ENCODE data around the gene PDE4A.
"Not testable (repeated sequence)": the region's sequence is repeated elsewhere in the genome, so short reads cannot be mapped to it uniquely, and the experiment has no call there.

Gene PDE4A

DNA sequence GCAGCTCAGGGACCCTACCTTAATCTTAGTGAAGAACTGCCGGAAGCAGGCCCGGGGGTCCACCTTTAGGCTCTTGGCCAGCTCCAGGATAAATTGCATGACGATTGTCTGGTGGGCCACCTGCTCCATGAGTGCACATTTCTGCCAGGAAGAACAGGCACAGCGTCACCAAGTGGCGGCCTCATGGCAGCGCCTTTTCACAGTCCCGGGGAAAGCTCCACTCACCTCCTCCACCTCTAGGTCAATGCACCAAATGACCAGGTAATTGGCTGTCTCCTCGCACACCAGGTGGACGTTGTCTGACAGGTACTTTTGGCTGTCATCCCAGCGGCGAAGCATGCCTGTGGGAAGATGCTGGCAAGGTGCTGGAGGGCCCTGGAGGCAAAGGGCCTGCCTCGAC is 25.3 kb upstream of the PDE4A start:
- Histone ChIP-seq H3K9ac (ENCODE audit: low read depth, low read length) (no peak overlapping the region), H3K9me3 (ENCODE audit: control insufficient read depth, insufficient read depth, low read length) (no peaks in the 10 kb centered on the region), H3K36me3 (ENCODE audit: insufficient read depth, low read length) (peaks cover 13% of the 10 kb centered on the region), H3K4me1 (ENCODE audit: insufficient read depth, low read length) (no peaks in the 10 kb centered on the region)

DNA sequence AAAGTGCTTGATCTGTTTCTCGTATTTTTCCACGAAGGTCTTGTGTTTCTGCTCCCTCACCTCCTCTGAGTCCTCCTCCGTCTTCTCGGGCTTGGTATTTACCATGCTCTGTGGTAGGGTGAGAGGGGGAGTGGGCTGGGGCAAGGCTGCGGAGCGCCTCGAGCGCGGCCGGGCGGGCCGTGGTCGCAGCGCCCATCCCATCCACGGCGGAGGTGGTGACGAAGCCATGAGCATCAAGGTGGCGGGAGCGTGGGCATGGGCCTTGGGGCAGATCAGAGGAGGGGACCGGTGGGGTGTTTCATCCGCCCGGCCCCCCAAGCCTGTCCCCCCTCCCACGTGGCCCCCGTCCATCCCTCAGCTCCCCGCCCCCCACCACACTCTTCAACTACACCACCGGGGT is 24.9 kb upstream of the PDE4A start:
- Histone ChIP-seq H3K36me3 (ENCODE audit: insufficient read depth, low read length) (peaks cover 13% of the 10 kb centered on the region), H3K9ac (ENCODE audit: low read depth, low read length) (no peak overlapping the region), H3K9me3 (ENCODE audit: control insufficient read depth, insufficient read depth, low read length) (no peaks in the 10 kb centered on the region), H3K4me1 (ENCODE audit: insufficient read depth, low read length) (no peaks in the 10 kb centered on the region)

DNA sequence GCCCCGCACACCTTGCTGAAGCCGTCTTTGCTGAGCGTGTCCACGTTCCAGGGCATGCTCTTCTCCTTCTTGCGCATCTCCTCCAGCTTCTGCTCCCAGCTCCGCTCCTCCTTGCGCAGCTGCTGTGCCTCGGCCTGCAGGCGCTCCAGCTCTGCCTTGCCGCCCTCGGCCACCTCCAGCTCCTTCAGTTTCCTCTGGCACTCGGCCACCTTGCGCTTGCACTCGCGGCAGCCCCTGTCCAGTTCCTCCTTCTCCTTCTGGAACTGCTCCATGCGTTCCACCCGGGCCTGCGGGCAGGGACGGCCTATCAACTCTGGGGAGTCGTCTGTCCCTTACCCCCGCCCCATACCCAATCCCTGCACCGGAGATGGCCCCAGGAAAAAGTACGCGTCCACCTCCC is 24.4 kb upstream of the PDE4A start:
- peaks cover 13% of the 10 kb centered on the region for H3K36me3 ChIP-seq (ENCODE audit: insufficient read depth, low read length)
- no peak overlapping the region for H3K9ac ChIP-seq (ENCODE audit: low read depth, low read length)
- no peaks in the 10 kb centered on the region for H3K9me3 ChIP-seq (ENCODE audit: control insufficient read depth, insufficient read depth, low read length)
- no peaks in the 10 kb centered on the region for H3K4me1 ChIP-seq (ENCODE audit: insufficient read depth, low read length)

DNA sequence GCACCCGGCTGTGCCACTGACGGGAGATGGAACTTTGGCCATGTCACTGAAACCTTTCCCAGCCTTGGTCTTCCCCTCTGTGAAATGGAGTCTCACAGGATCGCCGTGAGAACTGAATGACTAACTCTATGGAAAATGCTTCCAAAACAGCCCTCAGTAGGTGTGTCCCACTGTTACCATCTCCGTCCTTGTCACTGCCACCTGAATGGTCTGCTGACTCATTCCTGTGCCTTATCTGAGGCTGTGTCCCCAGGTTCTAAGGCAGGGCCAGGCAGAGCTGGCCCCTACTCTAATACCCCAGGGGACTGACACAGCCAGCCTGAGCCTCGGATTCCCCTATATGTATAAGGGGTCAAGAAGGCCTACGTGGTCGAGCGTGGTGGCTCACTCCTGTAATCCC is 21.5 kb upstream of the PDE4A start:
- Histone ChIP-seq H3K9ac (ENCODE audit: low read depth, low read length) (no peak overlapping the region), H3K36me3 (ENCODE audit: insufficient read depth, low read length) (peaks cover 6% of the 10 kb centered on the region), H3K9me3 (ENCODE audit: control insufficient read depth, insufficient read depth, low read length) (no peaks in the 10 kb centered on the region), H3K4me1 (ENCODE audit: insufficient read depth, low read length) (no peaks in the 10 kb centered on the region)

DNA sequence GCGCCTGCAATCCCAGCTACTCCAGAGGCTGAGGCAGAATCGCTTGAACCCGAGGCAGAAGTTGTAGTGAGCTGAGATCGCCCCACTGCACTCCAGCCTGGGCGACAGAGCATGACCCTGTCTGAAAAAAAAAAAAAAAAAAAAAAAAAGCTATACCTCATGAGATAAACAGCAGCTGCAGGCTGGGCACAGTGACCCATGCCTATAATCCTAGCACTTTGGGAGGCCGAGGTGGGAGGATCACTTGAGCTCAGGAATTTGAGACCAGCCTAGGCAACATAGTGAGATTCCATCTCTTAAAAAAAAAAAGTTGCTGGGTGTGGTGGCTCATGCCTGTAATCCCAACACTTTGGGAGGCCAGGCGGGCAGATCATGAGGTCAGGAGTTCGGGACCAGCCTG is 21.0 kb upstream of the PDE4A start:
- not testable (repeated sequence) for H3K9ac ChIP-seq (ENCODE audit: low read depth, low read length); H3K4me1 ChIP-seq (ENCODE audit: insufficient read depth, low read length); H3K36me3 ChIP-seq (ENCODE audit: insufficient read depth, low read length); H3K9me3 ChIP-seq (ENCODE audit: control insufficient read depth, insufficient read depth, low read length)

DNA sequence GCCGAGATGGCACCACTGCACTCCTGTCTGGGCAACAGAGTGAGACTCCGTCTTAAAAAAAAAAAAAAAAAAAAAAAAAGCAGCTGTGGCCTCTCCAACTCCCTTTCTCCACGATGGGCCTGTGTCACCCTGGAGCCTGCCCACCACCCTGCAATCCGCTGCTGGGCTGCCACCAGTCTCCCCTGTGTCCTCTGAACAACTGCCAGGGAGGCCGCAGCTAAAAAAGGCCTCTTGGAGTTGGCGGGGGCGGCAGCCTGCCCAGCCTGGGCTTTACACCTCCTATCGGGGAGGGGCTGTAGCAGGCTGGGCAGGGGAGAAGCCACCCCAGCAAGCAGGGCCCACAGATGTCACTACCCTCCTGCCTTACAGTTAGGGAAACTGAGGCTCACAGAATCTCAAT is 20.5 kb upstream of the PDE4A start:
- Histone ChIP-seq H3K4me1 (ENCODE audit: insufficient read depth, low read length) (no peaks in the 10 kb centered on the region), H3K36me3 (ENCODE audit: insufficient read depth, low read length) (peaks cover 4% of the 10 kb centered on the region), H3K9me3 (ENCODE audit: control insufficient read depth, insufficient read depth, low read length) (no peaks in the 10 kb centered on the region), H3K9ac (ENCODE audit: low read depth, low read length) (no peak overlapping the region)

DNA sequence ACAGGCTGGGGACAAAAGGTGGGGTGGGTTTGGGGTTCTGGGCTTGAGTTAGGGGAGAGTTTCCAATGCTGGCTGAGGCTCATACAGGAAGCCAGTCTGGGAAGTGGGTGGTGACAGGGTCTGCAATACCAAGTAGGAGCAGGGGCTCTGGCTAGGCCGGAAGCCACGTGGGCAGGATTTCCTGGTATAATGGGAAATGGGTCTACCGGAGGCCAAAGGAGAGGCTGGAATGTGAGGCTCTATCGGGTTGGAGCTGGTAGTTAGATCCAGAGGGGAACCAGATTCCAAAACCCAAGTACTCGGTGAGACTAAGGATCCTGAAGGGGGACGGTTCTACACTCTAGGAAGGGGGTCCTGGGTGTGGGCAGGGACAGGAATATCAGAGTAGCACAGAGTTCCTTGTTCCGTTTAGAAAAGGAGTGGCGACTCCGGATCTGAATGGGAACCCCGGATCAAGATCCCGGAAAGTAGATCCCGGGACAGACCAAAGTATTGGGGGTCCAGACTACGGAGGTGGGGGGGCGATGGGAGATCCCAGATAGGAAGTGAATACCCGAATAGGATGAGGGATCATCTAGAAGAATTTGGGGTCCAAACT is 17.8 kb upstream of the PDE4A start:
- H3K9ac ChIP-seq (ENCODE audit: low read depth, low read length): peak overlapping the region; percentile 83
- no peaks in the 10 kb centered on the region for H3K4me1 ChIP-seq (ENCODE audit: insufficient read depth, low read length)
- H3K36me3 ChIP-seq (ENCODE audit: insufficient read depth, low read length): no peaks in the 10 kb centered on the region
- H3K9me3 ChIP-seq (ENCODE audit: control insufficient read depth, insufficient read depth, low read length): no peaks in the 10 kb centered on the region

DNA sequence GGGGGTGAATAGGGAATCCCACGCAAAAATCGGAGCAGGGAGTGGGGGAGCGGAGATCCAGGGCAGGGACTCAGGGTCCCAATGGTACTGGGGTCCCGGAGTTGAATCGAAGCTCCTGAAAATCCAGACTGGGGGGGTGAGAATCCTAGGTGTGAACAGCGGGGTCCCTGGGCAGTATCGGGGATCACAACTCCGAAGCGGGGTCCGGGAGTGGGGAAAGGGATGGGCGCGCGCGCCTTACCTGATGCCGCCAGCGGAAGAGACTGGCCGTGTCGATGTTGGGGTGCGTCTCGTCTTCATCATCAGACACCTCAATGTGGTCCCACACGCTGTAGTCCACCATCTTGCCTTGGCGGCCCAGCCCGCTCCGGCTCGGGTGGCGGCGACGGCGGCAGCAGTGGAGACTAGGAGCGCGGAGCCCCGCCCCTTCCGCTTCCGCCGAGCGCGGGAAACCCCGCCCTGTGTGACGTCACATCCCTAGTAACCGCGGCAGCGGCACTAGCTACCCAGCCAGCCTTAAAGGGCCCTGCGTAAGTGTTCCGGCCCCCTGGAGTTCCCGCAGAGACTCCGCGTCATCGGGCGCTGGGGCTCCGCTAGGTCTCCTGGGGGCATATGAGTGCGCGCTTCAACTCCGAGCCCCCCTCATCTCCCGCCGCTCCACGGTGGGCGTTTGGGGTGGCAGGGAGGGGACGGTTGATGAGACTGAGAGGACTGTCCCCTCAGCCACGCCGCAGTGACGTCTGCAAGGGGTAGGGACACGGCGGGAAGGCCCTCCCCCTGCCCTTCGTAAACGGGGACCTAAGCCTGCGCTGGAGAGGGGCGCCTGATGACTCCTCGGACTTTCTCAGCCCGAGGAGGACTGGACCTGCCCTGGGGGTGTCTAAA is 17.0 kb upstream of the PDE4A start, which contains the start of gene CDC37:
TSS of gene CDC37 (minus strand) at position 406 of the 885 bp plus-strand sequence. CDS start at position 343, 63 bp downstream.
- Histone ChIP-seq H3K36me3 (ENCODE audit: insufficient read depth, low read length) (no peaks in the 10 kb centered on the region), H3K9me3 (ENCODE audit: control insufficient read depth, insufficient read depth, low read length) (no peaks in the 10 kb centered on the region), H3K4me1 (ENCODE audit: insufficient read depth, low read length) (no peaks in the 10 kb centered on the region), H3K9ac (ENCODE audit: low read depth, low read length) (peak within 1 kb of the TSS; percentile 83)

DNA sequence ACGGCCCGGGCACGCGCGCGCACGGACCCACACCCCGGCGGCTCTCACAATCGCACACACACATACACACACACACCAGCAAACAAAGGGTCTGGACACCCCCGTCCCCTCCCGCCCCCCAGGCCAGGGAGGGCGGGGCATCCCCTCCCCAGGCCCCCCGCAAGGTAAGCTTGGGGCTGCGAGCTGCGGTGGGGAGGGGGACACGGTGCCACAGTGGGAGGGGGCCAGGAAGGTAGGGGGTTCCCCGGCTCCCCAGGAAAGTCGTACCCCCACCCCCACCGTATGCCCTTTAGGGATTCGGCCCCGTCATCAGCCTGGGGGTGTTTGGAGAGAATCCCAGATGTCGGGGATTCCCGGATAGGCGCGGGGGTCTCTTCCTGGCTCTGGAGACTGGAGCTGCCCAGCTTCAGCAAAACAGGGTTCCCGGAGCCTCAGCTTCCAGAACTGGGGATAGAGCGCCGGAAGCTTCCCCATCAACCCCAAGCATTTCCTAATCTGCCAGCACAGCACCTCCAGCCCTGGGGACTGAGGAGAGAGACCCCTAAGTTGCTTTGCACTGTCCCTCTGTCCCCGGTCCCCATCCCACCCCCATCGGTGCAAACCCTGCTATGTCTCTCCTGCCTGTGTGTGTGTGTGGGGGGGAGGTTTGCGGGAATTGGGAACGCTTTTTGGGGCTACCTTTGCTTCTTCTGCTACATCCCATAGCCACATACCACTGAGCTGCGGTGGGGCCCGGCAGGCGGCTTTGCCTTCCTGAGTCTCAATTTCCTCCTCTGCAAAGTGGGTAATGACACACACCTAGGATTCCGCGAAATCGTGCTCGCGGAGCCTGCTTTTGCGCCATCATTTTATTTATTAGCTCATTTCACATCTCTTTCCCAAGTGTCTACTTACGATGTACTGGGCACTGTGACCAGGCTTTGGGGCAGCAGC is 15.2 kb upstream of the PDE4A start:
- Histone ChIP-seq H3K9me3 (ENCODE audit: control insufficient read depth, insufficient read depth, low read length) (no peaks in the 10 kb centered on the region), H3K36me3 (ENCODE audit: insufficient read depth, low read length) (no peaks in the 10 kb centered on the region), H3K9ac (ENCODE audit: low read depth, low read length) (peak overlapping the region; percentile 83; the same call in 1 of the 2 replicates), H3K4me1 (ENCODE audit: insufficient read depth, low read length) (peaks cover 9% of the 10 kb centered on the region; the same call in 1 of the 2 replicates)

DNA sequence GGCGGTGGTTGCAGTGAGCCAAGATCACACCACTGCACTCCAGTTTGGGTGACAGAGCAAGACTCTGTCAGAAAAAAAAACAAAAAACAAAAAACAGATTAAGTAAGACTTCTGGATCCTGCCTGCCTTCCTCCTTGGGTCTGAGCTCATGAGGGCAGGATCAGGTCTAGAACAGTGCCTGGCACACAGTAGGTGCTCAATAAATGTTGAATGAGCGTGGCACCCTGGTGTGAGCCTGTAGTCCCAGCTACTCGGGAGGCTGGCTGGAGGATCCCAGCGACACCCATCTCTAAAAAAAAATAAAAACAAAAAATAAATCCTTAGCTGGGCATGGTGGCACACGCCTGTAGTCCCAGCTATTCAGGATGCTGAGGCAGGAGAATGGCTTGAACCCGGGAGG is 14.1 kb upstream of the PDE4A start:
- no peaks in the 10 kb centered on the region for H3K36me3 ChIP-seq (ENCODE audit: insufficient read depth, low read length)
- peaks cover 9% of the 10 kb centered on the region; the same call in 1 of the 2 replicates for H3K4me1 ChIP-seq (ENCODE audit: insufficient read depth, low read length)
- no peaks in the 10 kb centered on the region for H3K9me3 ChIP-seq (ENCODE audit: control insufficient read depth, insufficient read depth, low read length)
- H3K9ac ChIP-seq (ENCODE audit: low read depth, low read length): no peak overlapping the region

DNA sequence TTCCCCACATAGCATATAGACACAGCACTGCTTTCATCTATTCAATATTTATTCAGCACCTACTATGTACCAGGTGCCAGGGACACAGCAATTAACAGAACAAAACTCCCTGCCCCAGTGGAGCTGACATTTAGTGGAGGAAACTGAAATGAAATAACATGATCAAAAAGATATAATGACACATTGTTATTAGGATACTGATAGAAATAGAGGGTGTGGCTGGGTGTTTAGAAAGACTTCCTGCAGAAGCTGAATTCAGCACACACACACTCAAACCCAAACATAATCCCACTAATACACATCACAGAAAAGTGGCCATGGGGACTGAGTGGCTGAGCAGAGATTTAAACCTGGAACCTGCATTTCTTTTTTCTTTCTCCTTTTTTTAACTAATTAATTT is 13.2 kb upstream of the PDE4A start:
- Histone ChIP-seq H3K36me3 (ENCODE audit: insufficient read depth, low read length) (no peaks in the 10 kb centered on the region), H3K9ac (ENCODE audit: low read depth, low read length) (no peak overlapping the region), H3K4me1 (ENCODE audit: insufficient read depth, low read length) (peaks cover 9% of the 10 kb centered on the region; the same call in 1 of the 2 replicates), H3K9me3 (ENCODE audit: control insufficient read depth, insufficient read depth, low read length) (no peaks in the 10 kb centered on the region)

DNA sequence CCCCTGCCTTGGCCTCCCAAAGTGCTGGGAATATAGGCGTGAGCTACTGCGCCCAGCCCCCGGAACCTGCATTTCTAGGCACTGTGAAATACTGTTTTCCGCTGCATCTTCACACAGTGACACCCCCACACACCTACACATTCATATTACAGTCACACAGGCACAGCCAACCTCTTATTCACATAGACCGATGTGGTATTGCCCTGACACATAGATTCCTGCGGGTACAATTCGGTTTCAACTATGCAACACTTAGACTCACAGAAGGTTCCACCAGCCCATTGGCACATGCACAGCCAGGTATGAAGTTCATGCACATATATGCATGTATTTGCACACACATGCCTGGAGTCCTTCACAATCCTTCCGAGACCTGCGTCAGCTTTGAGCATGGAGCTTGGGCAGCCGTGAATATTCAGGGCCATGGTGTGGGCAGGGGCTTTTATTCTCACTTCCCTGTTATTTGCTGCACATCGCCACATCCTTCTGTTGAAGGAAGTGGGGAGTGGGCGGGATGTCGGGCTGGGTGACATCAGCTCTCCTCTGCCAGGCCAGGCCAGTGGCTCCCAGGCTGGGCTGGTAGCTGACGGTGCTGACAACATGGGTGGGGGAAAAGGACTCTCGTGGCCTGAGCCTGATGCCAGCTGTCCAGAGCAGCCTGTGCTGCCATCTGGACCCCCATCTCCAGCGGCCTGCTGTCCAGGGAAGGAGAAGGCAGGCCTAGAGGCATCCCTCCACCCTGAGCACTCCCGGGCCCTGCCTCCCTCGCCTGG is 11.6 kb upstream of the PDE4A start:
- no peak overlapping the region; the same call in 1 of the 2 replicates for H3K9ac ChIP-seq (ENCODE audit: low read depth, low read length)
- H3K4me1 ChIP-seq (ENCODE audit: insufficient read depth, low read length): peaks cover 9% of the 10 kb centered on the region; the same call in 1 of the 2 replicates
- H3K36me3 ChIP-seq (ENCODE audit: insufficient read depth, low read length): no peaks in the 10 kb centered on the region
- H3K9me3 ChIP-seq (ENCODE audit: control insufficient read depth, insufficient read depth, low read length): no peaks in the 10 kb centered on the region

DNA sequence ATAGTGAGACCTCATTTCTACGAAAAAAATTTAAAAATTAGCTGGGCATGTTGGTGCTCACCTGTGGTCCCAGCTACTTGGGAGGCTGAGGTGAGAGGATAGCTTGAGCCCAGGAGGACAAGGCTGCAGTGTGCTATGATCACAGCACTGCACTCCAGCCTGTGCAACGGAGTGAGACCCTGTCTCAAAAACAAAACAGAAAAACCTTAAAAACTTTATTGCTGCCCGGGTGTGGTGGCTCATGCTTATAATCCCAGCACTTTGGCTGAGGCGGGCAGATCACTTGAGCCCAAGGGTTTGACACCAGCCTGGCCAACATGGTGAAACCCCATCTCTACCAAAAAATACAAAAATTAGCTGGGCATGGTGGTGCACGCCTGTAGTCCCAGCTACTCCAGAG is 9.1 kb upstream of the PDE4A start:
- H3K9me3 ChIP-seq (ENCODE audit: control insufficient read depth, insufficient read depth, low read length); H3K4me1 ChIP-seq (ENCODE audit: insufficient read depth, low read length); H3K36me3 ChIP-seq (ENCODE audit: insufficient read depth, low read length); H3K9ac ChIP-seq (ENCODE audit: low read depth, low read length): not testable (repeated sequence)

Data from ES-I3 (cell line).